BE2C (cell line): ENCODE results near the gene EXOC3.

ENCODE experiments used
- DNase-seq: peaks from one replicate; pipeline ENCODE4 v3.0.0-alpha.2; 2020
- H3K27me3 ChIP-seq: fragments of 250-450 bp; sonication (Bioruptor Pico); 2 replicates; pipeline ENCODE4 v1.5.1; 2020; ENCODE audit warnings: mild to moderate bottlenecking
- H3K36me3 ChIP-seq: fragments of 250-450 bp; sonication (Bioruptor Pico); 2 replicates; pipeline ENCODE4 v1.5.1; 2020; ENCODE audit warnings: mild to moderate bottlenecking
- H3K4me1 ChIP-seq: fragments of 250-450 bp; sonication (Bioruptor Pico); 2 replicates; pipeline ENCODE4 v1.5.1; 2020
- H3K4me3 ChIP-seq: 2 replicates; pipeline ENCODE4 v1.5.1; 2011; ENCODE audit warnings: low read depth, low read length
- H3K9me3 ChIP-seq: fragments of 250-450 bp; sonication (Bioruptor Pico); 2 replicates; pipeline ENCODE4 v1.5.1; 2020
- TF ChIP-seq, protein P1 (sequence below): IDR thresholded peaks from 2 replicates; pipeline ENCODE4 v1.5.1; 2012; ENCODE audit warnings: mild to moderate bottlenecking, low read depth, low read length

EXOC3 gene

GRCh38 chr5:511476-511875 is 68.5 kb downstream of the EXOC3 start:
- DNase-seq = no peak
- H3K4me3 ChIP-seq = no peak overlapping the region
- H3K27me3 ChIP-seq = no peaks in the 10 kb centered on the region
- H3K36me3 ChIP-seq = no peaks in the 10 kb centered on the region
- no peaks in the 10 kb centered on the region for H3K4me1 ChIP-seq
- H3K9me3 ChIP-seq = no peaks in the 10 kb centered on the region
- TF ChIP-seq, protein P1, sequence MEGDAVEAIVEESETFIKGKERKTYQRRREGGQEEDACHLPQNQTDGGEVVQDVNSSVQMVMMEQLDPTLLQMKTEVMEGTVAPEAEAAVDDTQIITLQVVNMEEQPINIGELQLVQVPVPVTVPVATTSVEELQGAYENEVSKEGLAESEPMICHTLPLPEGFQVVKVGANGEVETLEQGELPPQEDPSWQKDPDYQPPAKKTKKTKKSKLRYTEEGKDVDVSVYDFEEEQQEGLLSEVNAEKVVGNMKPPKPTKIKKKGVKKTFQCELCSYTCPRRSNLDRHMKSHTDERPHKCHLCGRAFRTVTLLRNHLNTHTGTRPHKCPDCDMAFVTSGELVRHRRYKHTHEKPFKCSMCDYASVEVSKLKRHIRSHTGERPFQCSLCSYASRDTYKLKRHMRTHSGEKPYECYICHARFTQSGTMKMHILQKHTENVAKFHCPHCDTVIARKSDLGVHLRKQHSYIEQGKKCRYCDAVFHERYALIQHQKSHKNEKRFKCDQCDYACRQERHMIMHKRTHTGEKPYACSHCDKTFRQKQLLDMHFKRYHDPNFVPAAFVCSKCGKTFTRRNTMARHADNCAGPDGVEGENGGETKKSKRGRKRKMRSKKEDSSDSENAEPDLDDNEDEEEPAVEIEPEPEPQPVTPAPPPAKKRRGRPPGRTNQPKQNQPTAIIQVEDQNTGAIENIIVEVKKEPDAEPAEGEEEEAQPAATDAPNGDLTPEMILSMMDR = no peak

GRCh38 chr5:513216-514100 is 70.5 kb downstream of the EXOC3 start:
- Histone ChIP-seq H3K4me3 (no peak overlapping the region), H3K27me3 (no peaks in the 10 kb centered on the region), H3K9me3 (no peaks in the 10 kb centered on the region), H3K36me3 (no peaks in the 10 kb centered on the region), H3K4me1 (no peaks in the 10 kb centered on the region)
- DNase-seq = no peak
- TF ChIP-seq, protein P1 = no peak

GRCh38 chr5:514101-514485 is 71.1 kb downstream of the EXOC3 start:
- TF ChIP-seq, protein P1 = no peak
- H3K4me3 ChIP-seq = no peak overlapping the region
- H3K9me3 ChIP-seq = no peaks in the 10 kb centered on the region
- no peak for DNase-seq
- no peaks in the 10 kb centered on the region for H3K36me3 ChIP-seq
- H3K27me3 ChIP-seq = no peaks in the 10 kb centered on the region
- no peaks in the 10 kb centered on the region for H3K4me1 ChIP-seq

DNA sequence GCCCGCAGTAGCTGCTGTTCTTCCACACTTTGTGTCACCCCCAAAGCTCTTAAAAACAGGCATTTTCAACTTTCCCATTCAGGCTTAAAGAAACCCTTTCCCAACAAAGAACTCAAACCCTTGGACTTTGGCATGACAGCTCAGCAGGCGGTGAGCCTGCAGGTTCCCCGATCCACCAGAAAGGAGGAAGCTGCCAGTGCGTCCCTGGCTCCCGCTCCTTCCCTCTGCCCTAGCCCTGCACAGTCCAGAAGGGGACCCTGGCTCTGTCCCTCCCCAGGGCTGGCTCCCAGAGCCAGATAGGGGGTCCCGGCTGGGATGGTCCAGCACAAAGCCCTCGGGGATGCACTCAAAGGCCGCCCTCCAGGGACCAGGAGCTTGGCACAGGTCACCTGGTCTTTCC is 71.7 kb downstream of the EXOC3 start:
- H3K9me3 ChIP-seq = no peaks in the 10 kb centered on the region
- no peak overlapping the region for H3K4me3 ChIP-seq
- DNase-seq = no peak
- TF ChIP-seq, protein P1 = no peak
- no peaks in the 10 kb centered on the region for H3K36me3 ChIP-seq
- 0 out of 2 replicates have a peak, but pooled peaks cover 3% of the 10 kb centered on the region for H3K27me3 ChIP-seq
- H3K4me1 ChIP-seq = no peaks in the 10 kb centered on the region

DNA sequence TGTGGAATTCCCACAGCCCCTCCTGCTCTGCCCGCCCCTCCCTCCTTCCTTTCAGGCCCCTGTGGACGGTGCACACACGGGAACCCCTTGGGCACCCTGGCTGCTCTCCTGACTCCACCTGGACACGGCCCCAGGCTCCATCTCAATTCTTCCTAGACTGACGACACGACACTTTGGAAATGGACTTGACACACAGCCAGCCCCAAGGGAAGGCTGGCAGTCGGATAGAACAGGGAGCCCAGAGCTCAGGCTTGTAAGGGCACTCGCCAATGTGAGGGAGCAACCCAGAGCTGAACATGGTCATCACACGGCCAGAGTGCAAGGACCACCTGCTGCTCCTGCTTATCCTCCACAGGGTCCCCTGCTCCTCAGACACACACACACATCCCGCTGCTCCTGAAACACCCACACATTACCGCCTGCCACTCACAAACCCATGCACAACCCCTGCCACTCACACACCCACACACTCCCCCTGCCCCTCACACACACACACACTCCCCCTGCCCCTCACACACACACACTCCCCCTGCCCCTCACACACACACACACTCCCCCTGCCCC is 72.4 kb downstream of the EXOC3 start:
- no peak overlapping the region for H3K4me3 ChIP-seq
- TF ChIP-seq, protein P1 = no peak

More for the DNA sequence above, 72.4 kb downstream of the EXOC3 start:
- Histone ChIP-seq H3K27me3 (0 out of 2 replicates have a peak, but pooled peaks cover 3% of the 10 kb centered on the region), H3K4me1 (no peaks in the 10 kb centered on the region), H3K9me3 (no peaks in the 10 kb centered on the region), H3K36me3 (no peaks in the 10 kb centered on the region)
- DNase-seq = no peak
